ENCODE data around the gene SAPCD2. TPM values are rescaled to one million over a fixed set of nuclear protein-coding genes. Genes with fewer than 3 reads are reported as not detected.

The SAPCD2 gene
- total RNA-seq, 1 experiment from 2014 or later = 15.7 TPM

DNA sequence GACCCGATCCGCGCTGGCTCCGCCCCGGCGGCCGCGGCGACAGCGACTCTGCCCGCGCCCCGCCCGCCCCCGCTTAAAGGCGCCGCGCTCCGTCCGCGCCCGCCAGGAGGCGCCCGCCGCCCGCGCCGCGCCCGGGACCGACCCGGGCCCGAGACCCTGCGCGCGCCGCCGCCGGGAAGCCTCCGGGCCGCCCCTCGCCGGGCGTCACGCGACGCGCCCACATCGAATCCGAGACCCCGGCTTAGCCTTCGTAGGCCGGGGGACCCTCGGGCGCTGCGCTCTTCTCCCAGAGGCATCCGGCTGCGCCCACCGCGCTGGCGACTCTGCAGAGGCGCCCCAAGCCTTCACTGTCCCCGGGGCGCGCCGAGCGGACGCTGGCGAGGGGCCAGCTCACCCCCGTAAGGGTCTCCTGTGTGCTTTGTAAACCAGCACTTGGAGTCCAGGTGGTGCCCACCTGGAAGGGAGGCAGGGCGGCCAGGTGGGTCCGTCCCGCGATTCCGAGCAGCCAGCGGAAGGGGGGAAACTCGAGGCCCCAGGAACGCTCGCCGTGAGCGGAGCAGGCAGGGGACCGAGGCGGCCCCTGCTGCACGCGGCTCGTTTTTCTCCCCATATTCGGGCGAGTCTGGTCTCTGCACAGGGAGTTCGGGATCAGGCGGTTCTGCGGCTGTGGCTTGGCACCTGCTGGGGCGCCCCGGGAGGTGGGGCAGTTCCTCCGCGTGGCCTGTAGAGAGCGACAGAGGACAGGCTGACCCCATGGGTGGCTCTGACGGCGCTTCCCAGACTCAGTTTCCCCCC is 41.9 kb downstream of the SAPCD2 start:
- Mint-ChIP-seq H3K36me3 (ENCODE audit: insufficient read depth, unreplicated experiment) (peaks cover 5% of the 10 kb centered on the region), H3K27ac (ENCODE audit: low read depth, unreplicated experiment) (no peak overlapping the region), H3K4me1 (ENCODE audit: insufficient read depth, unreplicated experiment) (peaks cover 8% of the 10 kb centered on the region), H3K4me3 (ENCODE audit: unreplicated experiment) (peak overlapping the region; percentile 67), H3K27me3 (ENCODE audit: insufficient read depth, unreplicated experiment) (no peaks in the 10 kb centered on the region), H3K9me3 (ENCODE audit: unreplicated experiment) (no peaks in the 10 kb centered on the region)
- peak; percentile 61 for DNase-seq (ENCODE audit: unreplicated experiment)
- no TSS peak for BruUV-seq (replicated peaks)
- CTCF ChIA-PET = interaction anchor here (0.6 to 8.1 kb wide), 42 partner anchors 10 to 635 kb away, joined by 3 to 85 read pairs (median 4); partner anchors contain the start of genes AJM1, C8G, CLIC3 and MAN1B1
- intact Hi-C loops (cut with micrococcal nuclease) = no loop called here
- POLR2A ChIA-PET = interaction anchor here (1.4 to 1.9 kb wide), 2 partner anchors 15 to 18 kb away, joined by 3 to 4 read pairs; no protein-coding TSS in a partner anchor
- peak; percentile 71 for TF ChIP-seq CTCF (IDR thresholded peaks at IDR 0.05; ENCODE audit: unreplicated experiment)

DNA sequence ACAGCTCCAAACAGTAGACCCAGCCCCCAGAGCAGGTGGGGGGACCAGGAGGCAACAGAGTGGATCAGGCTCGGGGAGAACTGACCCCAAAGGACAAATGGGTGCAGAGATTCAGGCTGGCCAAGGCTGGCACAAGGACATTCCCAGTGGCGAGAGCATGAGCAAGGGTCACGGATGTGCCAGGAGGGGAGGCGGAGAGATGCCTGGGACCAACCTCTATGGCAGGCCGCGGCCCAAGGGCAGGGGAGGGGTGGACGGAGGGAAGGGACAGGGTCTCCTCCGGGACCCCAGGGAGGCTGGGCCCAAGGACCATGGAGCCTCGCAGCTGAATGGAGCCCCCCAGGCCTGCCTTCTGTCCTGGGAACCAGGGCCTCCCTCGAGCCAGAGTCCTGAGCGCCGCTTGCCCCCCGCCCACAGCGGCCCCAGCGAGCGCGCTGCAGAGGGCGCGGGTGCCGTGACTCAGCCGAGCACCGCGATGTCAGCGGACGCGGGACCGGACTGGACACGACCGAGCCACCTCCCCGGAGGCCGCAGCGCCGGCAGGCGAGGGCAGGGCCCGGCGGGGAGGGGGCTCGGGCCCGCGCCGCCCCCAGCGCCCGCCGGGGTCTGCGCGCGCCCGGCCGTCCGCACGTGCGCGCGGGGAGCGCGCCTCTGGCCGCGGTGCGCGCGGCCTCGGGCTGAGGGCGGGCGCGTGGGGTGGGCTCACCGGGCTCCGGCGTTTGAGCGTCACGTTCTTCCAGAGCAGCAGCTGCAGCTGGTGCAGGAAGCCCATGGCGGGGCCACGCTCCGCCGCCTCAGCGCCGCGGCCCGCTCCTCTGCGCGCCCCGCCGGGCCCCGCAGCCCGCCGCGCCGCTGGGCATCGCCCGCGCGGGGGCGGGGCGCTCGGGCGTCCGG is 42.7 kb downstream of the SAPCD2 start, which contains the start of gene ABCA2:
Gene ABCA2 (minus strand): TSS at position 869 of the 894 bp plus-strand sequence. CDS start 97 bp downstream, at position 772.
- H3K27ac Mint-ChIP-seq (ENCODE audit: low read depth, unreplicated experiment) = no peak within 1 kb of the TSS
- peaks cover 5% of the 10 kb centered on the region for H3K36me3 Mint-ChIP-seq (ENCODE audit: insufficient read depth, unreplicated experiment)
- TF ChIP-seq CTCF (IDR thresholded peaks at IDR 0.05; ENCODE audit: unreplicated experiment) = no peak
- DNase-seq (ENCODE audit: unreplicated experiment) = no peak
- no peaks in the 10 kb centered on the region for H3K9me3 Mint-ChIP-seq (ENCODE audit: unreplicated experiment)
- intact Hi-C loops (cut with micrococcal nuclease) = no loop called here
- no peaks in the 10 kb centered on the region for H3K27me3 Mint-ChIP-seq (ENCODE audit: insufficient read depth, unreplicated experiment)
- ChIA-PET POLR2A (interaction anchor here (0.7 to 1.9 kb wide), 6 partner anchors 8 to 227 kb away, joined by 3 to 6 read pairs (median 4); partner anchors contain the start of gene TPRN), CTCF (interaction anchor here (0.6 to 8.1 kb wide), 13 partner anchors 8 to 634 kb away, joined by 3 to 85 read pairs (median 10); partner anchors contain the start of genes EDF1 and SAPCD2)
- peak within 1 kb of the TSS; percentile 74 for H3K4me3 Mint-ChIP-seq (ENCODE audit: unreplicated experiment)
- BruUV-seq (replicated peaks) = no TSS peak
- H3K4me1 Mint-ChIP-seq (ENCODE audit: insufficient read depth, unreplicated experiment) = peaks cover 8% of the 10 kb centered on the region

- intact Hi-C loops (cut with micrococcal nuclease) = no loop called here
- H3K27me3 Mint-ChIP-seq (ENCODE audit: insufficient read depth, unreplicated experiment) = no peaks in the 10 kb centered on the region
- DNase-seq (ENCODE audit: unreplicated experiment) = no peak
- no peak overlapping the region for H3K27ac Mint-ChIP-seq (ENCODE audit: low read depth, unreplicated experiment)
- CTCF ChIA-PET = interaction anchor here (0.6 to 8.1 kb wide), 11 partner anchors 8 to 1163 kb away, joined by 3 to 85 read pairs (median 4); partner anchors contain the start of genes EDF1 and SAPCD2
- POLR2A ChIA-PET = interaction anchor here (0.7 to 1.3 kb wide), 5 partner anchors 9 to 227 kb away, joined by 3 to 6 read pairs (median 4); partner anchors contain the start of gene TPRN
- no peaks in the 10 kb centered on the region for H3K9me3 Mint-ChIP-seq (ENCODE audit: unreplicated experiment)
- BruUV-seq (replicated peaks) = no TSS peak
- peaks cover 8% of the 10 kb centered on the region for H3K4me1 Mint-ChIP-seq (ENCODE audit: insufficient read depth, unreplicated experiment)
- TF ChIP-seq CTCF (IDR thresholded peaks at IDR 0.05; ENCODE audit: unreplicated experiment) = no peak
- H3K4me3 Mint-ChIP-seq (ENCODE audit: unreplicated experiment) = peak overlapping the region; percentile 74
- peaks cover 5% of the 10 kb centered on the region for H3K36me3 Mint-ChIP-seq (ENCODE audit: insufficient read depth, unreplicated experiment)
These were observed 43.5 kb downstream of the SAPCD2 start for GRCh38 chr9:137026828-137027227.

Data from MCF 10A (cell line).